ENCODE measurements around the gene IQCC.

The IQCC gene

GRCh38 chr1:32240140-32240951, 34.9 kb downstream of the IQCC start:
- no peaks in the 10 kb centered on the region for H3K4me1 ChIP-seq (ENCODE audit: control insufficient read depth, insufficient read depth, low read length)
- H3K27ac ChIP-seq (ENCODE audit: extremely low read depth, low read depth, low read length), result no peak overlapping the region; the same call in 1 of the 2 replicates
- TF ChIP-seq ZBTB26 (tag by site-specific recombination; optimal IDR thresholded peaks at IDR 0.05) (peak; percentile 40), ZNF223 (tag by site-specific recombination; IDR thresholded peaks at IDR 0.05) (no peak), ZSCAN4 (tag by site-specific recombination; IDR thresholded peaks at IDR 0.05) (no peak), ZNF629 (tag by site-specific recombination; IDR thresholded peaks at IDR 0.05) (no peak), ZXDB (tag by site-specific recombination; IDR thresholded peaks at IDR 0.05) (0 out of 2 replicates have a peak, but pooled peaks have one; percentile 25), ZIC2 (tag by site-specific recombination; IDR thresholded peaks at IDR 0.05) (no peak), TCF7L2 (IDR thresholded peaks at IDR 0.05; ENCODE audit: borderline replicate concordance, low read depth, low read length) (no peak), OVOL3 (tag by site-specific recombination; IDR thresholded peaks at IDR 0.05) (no peak), ZBTB17 (tag by site-specific recombination; IDR thresholded peaks at IDR 0.05) (no peak), GLIS1 (tag by site-specific recombination; IDR thresholded peaks at IDR 0.05) (peak; percentile 37; the same call in 1 of the 2 replicates), ZFP69B (tag by site-specific recombination; IDR thresholded peaks at IDR 0.05) (no peak), ZNF777 (tag by site-specific recombination; IDR thresholded peaks at IDR 0.05; ENCODE audit: borderline replicate concordance) (no peak), ZBTB8A (tag by site-specific recombination; IDR thresholded peaks at IDR 0.05) (0 out of 2 replicates have a peak, but pooled peaks have one; percentile 36), INSM2 (tag by site-specific recombination; IDR thresholded peaks at IDR 0.05) (no peak), ZNF174 (tag by site-specific recombination; IDR thresholded peaks at IDR 0.05) (no peak), ZNF394 (tag by site-specific recombination; IDR thresholded peaks at IDR 0.05; ENCODE audit: borderline replicate concordance) (0 out of 2 replicates have a peak, but pooled peaks have one; percentile 26), ZBTB7A (tag by site-specific recombination; IDR thresholded peaks at IDR 0.05; ENCODE audit: low read depth) (no peak), SP3 (tag by site-specific recombination; IDR thresholded peaks at IDR 0.05) (peak; percentile 61), ZSCAN23 (tag by site-specific recombination; IDR thresholded peaks at IDR 0.05) (no peak), ZNF548 (tag by site-specific recombination; IDR thresholded peaks at IDR 0.05) (no peak)
- TF ChIP-seq, protein P1, sequence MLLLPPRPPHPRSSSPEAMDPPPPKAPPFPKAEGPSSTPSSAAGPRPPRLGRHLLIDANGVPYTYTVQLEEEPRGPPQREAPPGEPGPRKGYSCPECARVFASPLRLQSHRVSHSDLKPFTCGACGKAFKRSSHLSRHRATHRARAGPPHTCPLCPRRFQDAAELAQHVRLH (tag by site-specific recombination; IDR thresholded peaks at IDR 0.05), result no peak
- TF ChIP-seq, protein P2, sequence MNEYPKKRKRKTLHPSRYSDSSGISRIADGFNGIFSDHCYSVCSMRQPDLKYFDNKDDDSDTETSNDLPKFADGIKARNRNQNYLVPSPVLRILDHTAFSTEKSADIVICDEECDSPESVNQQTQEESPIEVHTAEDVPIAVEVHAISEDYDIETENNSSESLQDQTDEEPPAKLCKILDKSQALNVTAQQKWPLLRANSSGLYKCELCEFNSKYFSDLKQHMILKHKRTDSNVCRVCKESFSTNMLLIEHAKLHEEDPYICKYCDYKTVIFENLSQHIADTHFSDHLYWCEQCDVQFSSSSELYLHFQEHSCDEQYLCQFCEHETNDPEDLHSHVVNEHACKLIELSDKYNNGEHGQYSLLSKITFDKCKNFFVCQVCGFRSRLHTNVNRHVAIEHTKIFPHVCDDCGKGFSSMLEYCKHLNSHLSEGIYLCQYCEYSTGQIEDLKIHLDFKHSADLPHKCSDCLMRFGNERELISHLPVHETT (tag by site-specific recombination; IDR thresholded peaks at IDR 0.05), result no peak
- TF ChIP-seq, protein P3, sequence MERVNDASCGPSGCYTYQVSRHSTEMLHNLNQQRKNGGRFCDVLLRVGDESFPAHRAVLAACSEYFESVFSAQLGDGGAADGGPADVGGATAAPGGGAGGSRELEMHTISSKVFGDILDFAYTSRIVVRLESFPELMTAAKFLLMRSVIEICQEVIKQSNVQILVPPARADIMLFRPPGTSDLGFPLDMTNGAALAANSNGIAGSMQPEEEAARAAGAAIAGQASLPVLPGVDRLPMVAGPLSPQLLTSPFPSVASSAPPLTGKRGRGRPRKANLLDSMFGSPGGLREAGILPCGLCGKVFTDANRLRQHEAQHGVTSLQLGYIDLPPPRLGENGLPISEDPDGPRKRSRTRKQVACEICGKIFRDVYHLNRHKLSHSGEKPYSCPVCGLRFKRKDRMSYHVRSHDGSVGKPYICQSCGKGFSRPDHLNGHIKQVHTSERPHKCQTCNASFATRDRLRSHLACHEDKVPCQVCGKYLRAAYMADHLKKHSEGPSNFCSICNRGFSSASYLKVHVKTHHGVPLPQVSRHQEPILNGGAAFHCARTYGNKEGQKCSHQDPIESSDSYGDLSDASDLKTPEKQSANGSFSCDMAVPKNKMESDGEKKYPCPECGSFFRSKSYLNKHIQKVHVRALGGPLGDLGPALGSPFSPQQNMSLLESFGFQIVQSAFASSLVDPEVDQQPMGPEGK (tag by site-specific recombination; IDR thresholded peaks at IDR 0.05), result peak; percentile 36; the same call in 1 of the 2 replicates
- TF ChIP-seq, protein P4, sequence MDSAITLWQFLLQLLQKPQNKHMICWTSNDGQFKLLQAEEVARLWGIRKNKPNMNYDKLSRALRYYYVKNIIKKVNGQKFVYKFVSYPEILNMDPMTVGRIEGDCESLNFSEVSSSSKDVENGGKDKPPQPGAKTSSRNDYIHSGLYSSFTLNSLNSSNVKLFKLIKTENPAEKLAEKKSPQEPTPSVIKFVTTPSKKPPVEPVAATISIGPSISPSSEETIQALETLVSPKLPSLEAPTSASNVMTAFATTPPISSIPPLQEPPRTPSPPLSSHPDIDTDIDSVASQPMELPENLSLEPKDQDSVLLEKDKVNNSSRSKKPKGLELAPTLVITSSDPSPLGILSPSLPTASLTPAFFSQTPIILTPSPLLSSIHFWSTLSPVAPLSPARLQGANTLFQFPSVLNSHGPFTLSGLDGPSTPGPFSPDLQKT (IDR thresholded peaks at IDR 0.05; ENCODE audit: borderline replicate concordance, low read depth, low read length), result no peak

More at GRCh38 chr1:32240140-32240951, 34.9 kb downstream of the IQCC start:
- H3K4me3 ChIP-seq (ENCODE audit: low read depth, low read length), result peak overlapping the region; percentile 25
- H3K36me3 ChIP-seq (ENCODE audit: control insufficient read depth in 2 of 2, insufficient read depth in 1 of 2, low read length in 2 of 2), result no peaks in the 10 kb centered on the region
- ChIA-PET POLR2A (interaction anchor here (0.6 to 1.6 kb wide), 3 partner anchors 9 to 61 kb away, joined by 3 to 6 read pairs (median 5); partner anchors contain the start of gene TXLNA), CTCF (interaction anchor here (0.6 to 5.9 kb wide), 4 partner anchors 8 to 118 kb away, joined by 3 to 33 read pairs (median 4); partner anchors contain the start of gene FAM167B)
- no peaks in the 10 kb centered on the region for H3K9me3 ChIP-seq (ENCODE audit: control insufficient read depth, insufficient read depth, low read depth, low read length)
